GM19351 (cell line): ENCODE measurements around the gene ZNF516.
A peak's percentile ranks its signal among the peaks of the same experiment; 100 is the strongest.

Experiments used
- ATAC-seq: cut with Tn5 transposase; IDR thresholded peaks from one replicate; pipeline ENCODE4 v1.9.1; 2021; ENCODE audit warnings: mild to moderate bottlenecking, moderate library complexity; ENCODE audit not compliant: unreplicated experiment

Gene ZNF516

DNA sequence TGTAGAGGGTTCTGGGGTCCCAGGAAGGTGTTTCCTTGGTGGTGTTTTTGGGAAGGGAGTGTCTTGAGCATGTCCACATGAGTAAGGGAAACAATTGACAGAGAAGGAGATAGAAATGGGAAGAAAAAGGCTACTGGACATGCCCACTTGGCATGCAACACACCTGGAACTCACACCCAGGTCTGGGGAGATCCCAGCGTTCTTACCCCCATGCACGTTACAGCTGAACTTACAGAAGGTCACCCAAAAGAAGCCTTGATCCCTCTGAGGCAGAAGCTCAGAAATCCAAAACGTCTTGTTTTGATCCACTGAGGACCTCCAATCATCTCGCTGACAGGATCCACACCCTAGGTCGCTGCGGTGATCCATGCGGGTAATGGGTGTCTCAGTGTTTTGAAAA is 142.0 kb downstream of the ZNF516 start:
- ATAC-seq: no peak

DNA sequence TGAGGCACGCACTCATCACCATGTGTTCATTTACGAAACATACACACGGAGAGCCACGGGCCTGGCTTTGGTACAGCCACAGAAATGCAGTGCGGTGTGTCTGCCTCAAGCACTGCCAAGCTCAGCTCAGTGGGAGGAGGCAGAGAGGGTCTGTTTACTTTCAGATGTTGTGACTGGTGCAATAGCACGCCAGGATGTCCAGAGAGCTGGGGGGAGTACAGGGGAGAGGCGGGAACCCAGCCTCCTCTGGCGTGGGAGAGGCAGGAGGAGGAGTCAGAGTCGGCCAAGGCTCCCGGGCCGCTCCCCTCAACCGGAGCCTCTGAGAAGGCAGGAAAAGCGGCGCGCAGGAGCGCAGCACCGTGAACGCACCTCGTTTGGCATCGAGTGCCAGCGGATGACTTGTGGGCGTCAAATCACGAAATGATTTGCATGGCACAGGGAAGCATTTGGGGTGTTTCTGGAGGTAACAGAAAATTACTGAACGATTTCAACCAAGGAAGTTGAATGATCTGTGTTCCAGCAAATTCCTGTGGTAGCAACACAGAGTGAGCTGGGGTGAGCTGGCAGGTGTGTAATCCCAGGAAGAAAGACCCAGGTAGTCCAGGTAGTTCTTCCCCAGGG is 143.0 kb downstream of the ZNF516 start:
- no peak for ATAC-seq

- no peak for ATAC-seq
Observed at GRCh38 chr18:76350134-76351025, 144.7 kb downstream of the ZNF516 start.

GRCh38 chr18:76349067-76349715 is 145.9 kb downstream of the ZNF516 start:
- peak; percentile 83 for ATAC-seq

- ATAC-seq: no peak
Observed at GRCh38 chr18:76348267-76349066, 146.6 kb downstream of the ZNF516 start.

- ATAC-seq: no peak
Observed at GRCh38 chr18:76347341-76347740, 147.7 kb downstream of the ZNF516 start.

GRCh38 chr18:76346490-76347130 is 148.4 kb downstream of the ZNF516 start:
- ATAC-seq: no peak

DNA sequence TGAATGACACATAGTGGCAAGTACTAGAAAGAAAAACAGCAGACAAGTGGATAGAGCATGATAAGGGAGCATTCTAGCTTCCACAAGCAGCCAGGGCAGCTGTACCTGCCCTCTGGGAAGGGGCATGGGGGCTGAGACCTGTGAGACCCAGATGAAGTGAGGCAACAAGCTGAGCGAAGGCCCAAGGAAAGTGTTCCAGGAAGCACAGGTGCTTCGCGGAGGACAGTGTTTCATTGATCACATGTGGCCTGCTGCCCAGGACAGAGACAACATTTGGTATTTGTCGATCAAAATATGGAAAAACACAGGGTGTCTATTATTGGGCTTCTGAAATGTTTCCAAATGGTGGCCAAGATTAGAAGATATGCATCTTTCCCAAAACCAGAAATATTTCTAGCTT is 149.1 kb downstream of the ZNF516 start:
- no peak for ATAC-seq

- no peak for ATAC-seq
Observed at GRCh38 chr18:76343938-76344569, 151.0 kb downstream of the ZNF516 start.

- ATAC-seq: no peak
Observed at GRCh38 chr18:76340410-76340809, 154.6 kb downstream of the ZNF516 start.

DNA sequence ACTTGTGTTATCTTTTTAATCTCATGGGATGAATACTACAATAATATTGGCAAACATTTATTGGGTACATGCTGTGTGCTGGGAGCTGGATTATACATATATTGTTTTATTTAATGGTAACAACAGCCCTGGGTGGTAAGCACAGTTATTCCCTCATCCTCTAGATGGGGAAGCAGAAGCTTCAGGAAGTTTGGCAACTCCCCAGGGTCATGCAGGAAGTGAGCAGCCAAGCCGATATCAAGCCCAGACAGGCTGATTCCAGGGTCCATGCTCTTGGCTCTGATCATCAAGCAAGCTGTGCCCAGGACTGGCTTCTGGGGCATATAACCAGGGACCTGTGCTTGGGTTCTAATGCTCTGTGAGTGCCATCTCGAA is 155.8 kb downstream of the ZNF516 start:
- ATAC-seq: no peak

DNA sequence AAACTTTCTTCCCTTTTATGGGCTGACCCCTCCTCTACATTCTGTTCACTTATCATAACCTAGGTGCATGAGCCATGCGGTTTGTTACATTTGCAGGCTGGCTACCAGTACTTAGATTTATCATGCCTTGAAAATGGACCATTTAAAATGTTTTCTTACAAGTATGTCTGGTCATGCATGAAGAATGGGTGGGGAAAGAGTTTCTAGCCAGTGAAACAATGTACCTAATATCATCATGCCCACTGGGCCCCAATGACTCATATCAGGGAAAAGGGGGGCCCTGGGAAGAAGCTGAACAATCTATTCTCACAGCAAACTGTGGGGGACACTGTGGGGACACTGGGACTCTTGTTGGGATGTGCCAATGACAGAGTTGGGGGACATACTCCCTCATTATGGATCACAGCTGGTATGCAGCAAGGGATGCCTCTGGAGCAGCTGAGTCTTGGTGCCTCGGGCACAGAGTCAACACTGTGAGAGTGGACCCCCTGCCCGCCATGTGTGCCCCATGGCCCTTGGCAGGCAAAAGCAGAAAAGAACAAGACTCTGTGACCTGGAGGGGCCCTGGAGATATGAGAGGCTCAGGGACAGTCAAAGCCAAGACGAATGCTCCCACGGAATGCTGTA is 156.3 kb downstream of the ZNF516 start:
- no peak for ATAC-seq

DNA sequence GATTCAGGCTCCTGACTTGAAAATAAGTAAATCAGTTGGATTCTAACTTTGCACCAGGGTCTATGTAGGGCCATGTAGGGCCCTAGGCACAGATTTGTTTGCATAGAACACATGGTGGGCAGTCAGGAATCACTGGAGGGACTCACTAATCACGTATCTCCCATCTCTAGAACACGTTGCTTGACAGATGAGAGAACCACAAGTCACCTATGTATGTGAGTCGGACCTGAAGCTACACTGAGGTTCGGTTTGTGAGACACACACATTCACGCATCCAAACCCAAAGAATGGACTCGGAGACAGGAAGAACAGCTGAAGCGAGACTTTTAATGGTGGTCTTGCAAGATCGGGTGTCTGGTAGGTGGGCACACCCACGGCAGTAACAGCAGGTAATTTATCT is 157.0 kb downstream of the ZNF516 start:
- no peak for ATAC-seq

- no peak for ATAC-seq
Observed at GRCh38 chr18:76335859-76336640, 159.0 kb downstream of the ZNF516 start.

GRCh38 chr18:76328140-76328539 is 166.9 kb downstream of the ZNF516 start:
- ATAC-seq: no peak

DNA sequence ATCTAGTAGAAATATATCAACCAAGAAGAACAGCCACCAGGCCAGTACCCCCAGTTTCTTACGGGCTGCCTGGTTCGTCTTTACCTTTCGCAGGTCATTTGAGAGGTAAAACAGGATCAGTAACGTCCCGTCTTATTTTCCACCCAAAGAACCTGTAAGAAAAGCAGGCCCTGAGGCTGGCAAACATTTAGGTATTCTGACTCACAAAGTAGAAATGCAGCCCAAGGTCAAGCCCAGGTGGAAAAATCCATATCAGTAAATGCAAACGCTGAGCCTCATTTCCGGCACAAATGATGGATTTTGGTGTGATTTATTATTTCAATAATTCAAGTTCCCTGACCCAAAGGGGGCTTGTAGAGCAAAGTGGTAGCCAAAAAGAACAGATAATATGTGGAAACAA is 171.2 kb downstream of the ZNF516 start:
- ATAC-seq: no peak

DNA sequence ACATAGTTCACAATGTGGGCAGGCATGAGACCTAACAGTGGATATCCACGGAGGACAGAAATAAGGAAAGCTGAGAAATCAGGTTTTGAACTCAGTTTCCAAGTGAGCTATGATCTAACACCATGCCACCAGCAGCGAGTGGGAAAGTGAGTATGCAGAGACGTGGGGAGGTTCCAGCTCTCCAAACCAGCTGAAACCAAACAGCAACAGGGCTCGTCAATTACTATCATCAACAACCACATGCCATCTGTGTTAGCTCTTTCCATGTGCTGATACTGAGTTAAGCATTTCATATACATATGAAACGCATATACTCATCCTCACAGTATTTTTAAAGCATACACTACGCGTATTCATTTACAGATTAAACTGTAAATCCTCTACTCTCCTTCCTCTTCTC is 172.4 kb downstream of the ZNF516 start:
- no peak for ATAC-seq

GRCh38 chr18:76319366-76319765 is 175.7 kb downstream of the ZNF516 start:
- no peak for ATAC-seq

- no peak for ATAC-seq
Observed at GRCh38 chr18:76318607-76319006, 176.4 kb downstream of the ZNF516 start.
